Measurements from ENCODE around the gene EDA. TPM values are rescaled to one million over a fixed set of nuclear protein-coding genes. Genes with fewer than 3 reads are reported as not detected.

EDA gene
- total RNA-seq, 1 donor, result 9.1 TPM

- H3K4me1 ChIP-seq (ENCODE audit: insufficient read depth, low read length), result no peaks in the 10 kb centered on the region
- H3K4me3 ChIP-seq (ENCODE audit: low read length), result no peak overlapping the region
- H3K9me3 ChIP-seq (ENCODE audit: low read depth, low read length), result no peaks in the 10 kb centered on the region
- H3K27me3 ChIP-seq (ENCODE audit: insufficient read depth, low read length), result no peaks in the 10 kb centered on the region
Observed at GRCh38 chrX:70041993-70042392, 426.1 kb downstream of the EDA start.

GRCh38 chrX:70042399-70043371 is 426.8 kb downstream of the EDA start:
- Histone ChIP-seq H3K4me1 (ENCODE audit: insufficient read depth, low read length) (no peaks in the 10 kb centered on the region), H3K9me3 (ENCODE audit: low read depth, low read length) (no peaks in the 10 kb centered on the region), H3K4me3 (ENCODE audit: low read length) (no peak overlapping the region), H3K27me3 (ENCODE audit: insufficient read depth, low read length) (no peaks in the 10 kb centered on the region)

- Histone ChIP-seq H3K27me3 (ENCODE audit: insufficient read depth, low read length) (no peaks in the 10 kb centered on the region), H3K9me3 (ENCODE audit: low read depth, low read length) (no peaks in the 10 kb centered on the region), H3K4me3 (ENCODE audit: low read length) (no peak overlapping the region), H3K4me1 (ENCODE audit: insufficient read depth, low read length) (no peaks in the 10 kb centered on the region)
Observed at GRCh38 chrX:70043685-70044084, 427.8 kb downstream of the EDA start.

GRCh38 chrX:70044541-70045245 is 428.8 kb downstream of the EDA start:
- Histone ChIP-seq H3K4me1 (ENCODE audit: insufficient read depth, low read length) (no peaks in the 10 kb centered on the region), H3K9me3 (ENCODE audit: low read depth, low read length) (no peaks in the 10 kb centered on the region), H3K4me3 (ENCODE audit: low read length) (no peak overlapping the region), H3K27me3 (ENCODE audit: insufficient read depth, low read length) (no peaks in the 10 kb centered on the region)

- no peaks in the 10 kb centered on the region for H3K9me3 ChIP-seq (ENCODE audit: low read depth, low read length)
- H3K27me3 ChIP-seq (ENCODE audit: insufficient read depth, low read length), result no peaks in the 10 kb centered on the region
- H3K4me3 ChIP-seq (ENCODE audit: low read length), result no peak overlapping the region
- H3K4me1 ChIP-seq (ENCODE audit: insufficient read depth, low read length), result no peaks in the 10 kb centered on the region
Observed at GRCh38 chrX:70046978-70047377, 431.1 kb downstream of the EDA start.

- Histone ChIP-seq H3K4me1 (ENCODE audit: insufficient read depth, low read length) (no peaks in the 10 kb centered on the region), H3K4me3 (ENCODE audit: low read length) (no peak overlapping the region), H3K9me3 (ENCODE audit: low read depth, low read length) (no peaks in the 10 kb centered on the region), H3K27me3 (ENCODE audit: insufficient read depth, low read length) (no peaks in the 10 kb centered on the region)
Observed at GRCh38 chrX:70049406-70049805, 433.5 kb downstream of the EDA start.

GRCh38 chrX:70049925-70050324 is 434.0 kb downstream of the EDA start, which contains the start of gene AWAT2:
Gene AWAT2, minus strand, starts transcription at chrX:70049938. Its CDS starts 6 bp downstream, at chrX:70049932.
- no peak within 1 kb of the TSS for H3K4me3 ChIP-seq (ENCODE audit: low read length)
- H3K27me3 ChIP-seq (ENCODE audit: insufficient read depth, low read length), result no peaks in the 10 kb centered on the region
- H3K4me1 ChIP-seq (ENCODE audit: insufficient read depth, low read length), result no peaks in the 10 kb centered on the region
- H3K9me3 ChIP-seq (ENCODE audit: low read depth, low read length), result no peaks in the 10 kb centered on the region

- H3K27me3 ChIP-seq (ENCODE audit: insufficient read depth, low read length), result no peaks in the 10 kb centered on the region
- H3K4me3 ChIP-seq (ENCODE audit: low read length), result no peak overlapping the region
- H3K9me3 ChIP-seq (ENCODE audit: low read depth, low read length), result no peaks in the 10 kb centered on the region
- H3K4me1 ChIP-seq (ENCODE audit: insufficient read depth, low read length), result no peaks in the 10 kb centered on the region
Observed at GRCh38 chrX:70052895-70053615, 437.1 kb downstream of the EDA start.

- Histone ChIP-seq H3K4me3 (ENCODE audit: low read length) (no peak overlapping the region), H3K9me3 (ENCODE audit: low read depth, low read length) (no peaks in the 10 kb centered on the region), H3K27me3 (ENCODE audit: insufficient read depth, low read length) (no peaks in the 10 kb centered on the region), H3K4me1 (ENCODE audit: insufficient read depth, low read length) (no peaks in the 10 kb centered on the region)
Observed at GRCh38 chrX:70054391-70054790, 438.5 kb downstream of the EDA start.

- Histone ChIP-seq H3K27me3 (ENCODE audit: insufficient read depth, low read length) (no peaks in the 10 kb centered on the region), H3K9me3 (ENCODE audit: low read depth, low read length) (no peaks in the 10 kb centered on the region), H3K4me1 (ENCODE audit: insufficient read depth, low read length) (no peaks in the 10 kb centered on the region), H3K4me3 (ENCODE audit: low read length) (no peak within 1 kb of the TSS)
Observed at GRCh38 chrX:70062076-70062475, 446.2 kb downstream of the EDA start, which contains the start of gene OTUD6A. Gene OTUD6A, plus strand, starts transcription at chrX:70062457. Its CDS starts 68 bp downstream, at chrX:70062525.

GRCh38 chrX:70062961-70063550 is 447.1 kb downstream of the EDA start:
- H3K4me1 ChIP-seq (ENCODE audit: insufficient read depth, low read length), result no peaks in the 10 kb centered on the region
- no peaks in the 10 kb centered on the region for H3K27me3 ChIP-seq (ENCODE audit: insufficient read depth, low read length)
- no peak overlapping the region for H3K4me3 ChIP-seq (ENCODE audit: low read length)
- H3K9me3 ChIP-seq (ENCODE audit: low read depth, low read length), result no peaks in the 10 kb centered on the region

- H3K4me3 ChIP-seq (ENCODE audit: low read length), result no peak overlapping the region
Observed at GRCh38 chrX:70066646-70067045, 450.7 kb downstream of the EDA start.

GRCh38 chrX:70079297-70079696 is 463.4 kb downstream of the EDA start:
- H3K27me3 ChIP-seq (ENCODE audit: insufficient read depth, low read length), result no peaks in the 10 kb centered on the region
- no peak overlapping the region for H3K4me3 ChIP-seq (ENCODE audit: low read length)
- H3K9me3 ChIP-seq (ENCODE audit: low read depth, low read length), result no peaks in the 10 kb centered on the region
- no peaks in the 10 kb centered on the region for H3K4me1 ChIP-seq (ENCODE audit: insufficient read depth, low read length)

More at GRCh38 chrX:70066646-70067045, 450.7 kb downstream of the EDA start:
- Histone ChIP-seq H3K9me3 (ENCODE audit: low read depth, low read length) (no peaks in the 10 kb centered on the region), H3K27me3 (ENCODE audit: insufficient read depth, low read length) (no peaks in the 10 kb centered on the region), H3K4me1 (ENCODE audit: insufficient read depth, low read length) (no peaks in the 10 kb centered on the region)

- Histone ChIP-seq H3K9me3 (ENCODE audit: low read depth, low read length) (no peaks in the 10 kb centered on the region), H3K4me3 (ENCODE audit: low read length) (no peak overlapping the region), H3K4me1 (ENCODE audit: insufficient read depth, low read length) (no peaks in the 10 kb centered on the region), H3K27me3 (ENCODE audit: insufficient read depth, low read length) (no peaks in the 10 kb centered on the region)
Observed at GRCh38 chrX:70079870-70080269, 464.0 kb downstream of the EDA start.

Data from mononuclear cell (primary cell).